Measurements from ENCODE around the gene ANK3.

DNA sequence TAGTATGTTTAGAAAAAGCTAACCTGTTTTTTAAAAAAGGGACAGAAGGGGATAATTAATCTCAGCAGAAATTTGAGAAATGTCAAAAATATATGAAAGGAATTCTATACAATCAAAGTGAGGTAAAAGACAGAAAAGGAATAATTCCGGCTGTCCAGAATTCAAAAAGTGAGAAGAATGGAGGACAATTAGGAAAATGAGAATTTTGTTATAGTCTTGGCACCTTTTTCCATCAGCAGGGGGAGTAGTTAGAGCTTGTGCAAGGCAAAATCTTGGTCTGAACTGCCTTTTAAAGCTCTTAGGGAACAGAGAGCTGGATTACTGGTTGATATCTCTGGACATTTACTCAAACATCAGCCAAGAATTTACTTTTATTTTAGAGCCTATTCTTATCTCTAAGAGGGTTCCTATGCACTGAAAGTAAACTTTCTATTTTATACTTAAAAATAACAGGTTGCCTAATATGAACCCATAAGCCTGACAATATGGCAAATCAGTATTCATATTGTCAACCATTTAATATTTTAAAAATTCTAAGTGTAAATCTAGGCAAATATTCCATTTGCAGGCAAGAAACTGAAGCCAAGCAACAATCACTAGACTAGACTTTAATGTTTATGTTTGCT is 185.6 kb downstream of the ANK3 start:
- TF ChIP-seq, protein P1, sequence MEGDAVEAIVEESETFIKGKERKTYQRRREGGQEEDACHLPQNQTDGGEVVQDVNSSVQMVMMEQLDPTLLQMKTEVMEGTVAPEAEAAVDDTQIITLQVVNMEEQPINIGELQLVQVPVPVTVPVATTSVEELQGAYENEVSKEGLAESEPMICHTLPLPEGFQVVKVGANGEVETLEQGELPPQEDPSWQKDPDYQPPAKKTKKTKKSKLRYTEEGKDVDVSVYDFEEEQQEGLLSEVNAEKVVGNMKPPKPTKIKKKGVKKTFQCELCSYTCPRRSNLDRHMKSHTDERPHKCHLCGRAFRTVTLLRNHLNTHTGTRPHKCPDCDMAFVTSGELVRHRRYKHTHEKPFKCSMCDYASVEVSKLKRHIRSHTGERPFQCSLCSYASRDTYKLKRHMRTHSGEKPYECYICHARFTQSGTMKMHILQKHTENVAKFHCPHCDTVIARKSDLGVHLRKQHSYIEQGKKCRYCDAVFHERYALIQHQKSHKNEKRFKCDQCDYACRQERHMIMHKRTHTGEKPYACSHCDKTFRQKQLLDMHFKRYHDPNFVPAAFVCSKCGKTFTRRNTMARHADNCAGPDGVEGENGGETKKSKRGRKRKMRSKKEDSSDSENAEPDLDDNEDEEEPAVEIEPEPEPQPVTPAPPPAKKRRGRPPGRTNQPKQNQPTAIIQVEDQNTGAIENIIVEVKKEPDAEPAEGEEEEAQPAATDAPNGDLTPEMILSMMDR (IDR thresholded peaks at IDR 0.05; ENCODE audit: low read length): peak; percentile 53
- TF ChIP-seq EZH2 (optimal IDR thresholded peaks at IDR 0.05; ENCODE audit: low read depth, low read length): no peak

Data from MM.1S (cell line).